ENCODE data around the gene MRPS2.
"Not testable (repeated sequence)": the region's sequence is repeated elsewhere in the genome, so short reads cannot be mapped to it uniquely, and the experiment has no call there.

MRPS2 gene

GRCh38 chr9:135513906-135514305, 13.4 kb downstream of the MRPS2 start:
- not testable (repeated sequence) for DNase-seq

- DNase-seq, result no peak
Observed at GRCh38 chr9:135514342-135515082, 14.0 kb downstream of the MRPS2 start.

- DNase-seq, result no peak
Observed at GRCh38 chr9:135515083-135515951, 14.8 kb downstream of the MRPS2 start.

GRCh38 chr9:135516132-135516860, 15.8 kb downstream of the MRPS2 start:
- no peak for DNase-seq

- no peak for DNase-seq
Observed at GRCh38 chr9:135517407-135517822, 16.9 kb downstream of the MRPS2 start.

GRCh38 chr9:135519179-135519971, 18.9 kb downstream of the MRPS2 start:
- no peak for DNase-seq

GRCh38 chr9:135520916-135521607, 20.6 kb downstream of the MRPS2 start, which contains the start of gene LCN1:
TSS of gene LCN1 (plus strand) at chr9:135521440. CDS start at chr9:135521498, 58 bp downstream.
- no peak for DNase-seq

GRCh38 chr9:135521608-135522095, 21.2 kb downstream of the MRPS2 start:
- no peak for DNase-seq

- no peak for DNase-seq
Observed at GRCh38 chr9:135522137-135522877, 21.8 kb downstream of the MRPS2 start.

- no peak for DNase-seq
Observed at GRCh38 chr9:135522931-135523330, 22.4 kb downstream of the MRPS2 start.

- DNase-seq, result no peak
Observed at GRCh38 chr9:135523521-135524129, 23.1 kb downstream of the MRPS2 start.

- DNase-seq, result no peak
Observed at GRCh38 chr9:135524130-135524861, 23.8 kb downstream of the MRPS2 start.

GRCh38 chr9:135525241-135526088, 25.0 kb downstream of the MRPS2 start:
- DNase-seq, result no peak

GRCh38 chr9:135526089-135526729, 25.7 kb downstream of the MRPS2 start:
- DNase-seq, result no peak

GRCh38 chr9:135526730-135527571, 26.5 kb downstream of the MRPS2 start:
- DNase-seq, result no peak

GRCh38 chr9:135528842-135529435, 28.5 kb downstream of the MRPS2 start:
- not testable (repeated sequence) for DNase-seq

Measured in right kidney (tissue), 1 donor.